HCT116 (cell line): ENCODE measurements around the gene OSBPL1A. TPM values are rescaled to one million over a fixed set of nuclear protein-coding genes. Genes with fewer than 3 reads are reported as not detected.

Experiments used
- ATAC-seq: fragments of 200-7000 bp; cut with Tn5 transposase; 2 replicates; pipeline ENCODE4 v1.9.1; 2020; ENCODE audit warnings: mild to moderate bottlenecking, moderate library complexity
- BruUV-seq: library from RNA; stranded (reverse); fragments of 400-500 nt; replicated peaks from 2 replicates; lab custom pipeline; 2021; lab: Mats Ljungman, UMichigan
- CTCF ChIA-PET: fragments of 300-600 bp; sonication (Branson Sonifier 250); formaldehyde crosslinking; loops from one replicate; lab custom pipeline; 2021; ENCODE audit warnings: antibody characterized with exemption; lab: Charles Lee
- POLR2A ChIA-PET: fragments of 300-600, 350-600 bp; sonication (Branson Sonifier 250); formaldehyde crosslinking; loops from one replicate; lab custom pipeline; 2021; ENCODE audit warnings: antibody characterized with exemption; lab: Charles Lee
- RAD21 ChIA-PET, 2 experiments: fragments of 300-600 bp; sonication (Branson Sonifier 250); formaldehyde crosslinking; loops; one replicate each; lab custom pipeline; 2023; ENCODE audit warnings: low total read pairs in 2 of 2; ENCODE audit not compliant: uncharacterized antibody in 2 of 2, unreplicated experiment in 2 of 2, low non-redundant PET in 1 of 2; lab: Charles Lee
- DNase-seq: peaks from one replicate; pipeline ENCODE4 v3.0.0-alpha.2; 2010; ENCODE audit warnings: low read depth, low spot score
- H2AFZ ChIP-seq: fragments of 200-600 bp; shearing (Covaris generic), sonication (generic); 2 replicates; pipeline ENCODE4 v1.6.1; 2017; ENCODE audit warnings: low read depth, mixed run types, mixed read lengths, antibody characterized with exemption, low read length; ENCODE audit not compliant: poor library complexity, severe bottlenecking
- H3K27ac ChIP-seq: 2 replicates; pipeline ENCODE4 v1.5.1; 2012; ENCODE audit warnings: low read depth, low read length
- H3K27me3 ChIP-seq: fragments of 200-600 bp; sonication (generic); 2 replicates; pipeline ENCODE4 v1.6.1; 2016; ENCODE audit warnings: mixed run types, low read length, mixed read lengths; ENCODE audit not compliant: insufficient read depth
- H3K36me3 ChIP-seq, 2 experiments: fragments of 200-500 bp in 1 of 2; fragments of 200-600 bp in 1 of 2; sonication (Bioruptor generic) in 1 of 2; sonication (generic) in 1 of 2; 2 replicates each; pipeline versions ENCODE4 v1.5.1 to v1.6.1; 2014 to 2016; ENCODE audit warnings: low read length in 2 of 2, inconsistent platforms in 1 of 2, mixed read lengths in 1 of 2, mixed run types in 1 of 2; ENCODE audit not compliant: insufficient read depth in 2 of 2, control insufficient read depth in 1 of 2
- H3K4me1 ChIP-seq, 2 experiments: fragments of 200-600 bp in 1 of 2; sonication (generic) in 1 of 2; 2 replicates each; pipeline versions ENCODE4 v1.5.1 to v1.6.1; 2012 to 2017; ENCODE audit warnings: low read length in 2 of 2, inconsistent platforms in 1 of 2, mild to moderate bottlenecking in 1 of 2, mixed read lengths in 1 of 2, mixed run types in 1 of 2, moderate library complexity in 1 of 2; ENCODE audit not compliant: insufficient read depth in 2 of 2, control insufficient read depth in 1 of 2
- H3K4me2 ChIP-seq: fragments of 200-600 bp; sonication (generic); 2 replicates; pipeline ENCODE4 v1.6.1; 2017; ENCODE audit warnings: mixed run types, low read length, mixed read lengths
- H3K4me3 ChIP-seq, 2 experiments: fragments of 200-600 bp in 1 of 2; sonication (generic) in 1 of 2; replicated peaks in 1 of 2; 2 replicates each; pipeline ENCODE4 v1.5.1; 2011 to 2016; ENCODE audit warnings: low read length in 2 of 2, control low read depth in 1 of 2, low read depth in 1 of 2, mild to moderate bottlenecking in 1 of 2, mixed read lengths in 1 of 2, mixed run types in 1 of 2
- H3K79me2 ChIP-seq: fragments of 200-600 bp; sonication (generic); 2 replicates; pipeline ENCODE4 v1.6.1; 2017; ENCODE audit warnings: mild to moderate bottlenecking, mixed run types, low read length, moderate library complexity, mixed read lengths; ENCODE audit not compliant: insufficient read depth
- H3K9ac ChIP-seq: fragments of 200-600 bp; sonication (generic); 2 replicates; pipeline ENCODE4 v1.6.1; 2016; ENCODE audit warnings: low read length, mixed read lengths
- H3K9me2 ChIP-seq: fragments of 200-600 bp; sonication (generic), shearing (Covaris generic); 2 replicates; pipeline ENCODE4 v1.6.1; 2017; ENCODE audit warnings: mixed run types, mild to moderate bottlenecking, moderate library complexity; ENCODE audit not compliant: insufficient read depth
- H3K9me3 ChIP-seq, 2 experiments: fragments of 200-500 bp in 1 of 2; fragments of 200-600 bp in 1 of 2; sonication (Bioruptor generic) in 1 of 2; sonication (generic) in 1 of 2; 2 replicates each; pipeline ENCODE4 v1.6.1; 2014 to 2017; ENCODE audit warnings: low read length in 2 of 2, mixed read lengths in 2 of 2, inconsistent platforms in 1 of 2, low read depth in 1 of 2, mild to moderate bottlenecking in 1 of 2, mixed run types in 1 of 2, moderate library complexity in 1 of 2; ENCODE audit not compliant: control insufficient read depth in 1 of 2, insufficient read depth in 1 of 2
- H4K20me1 ChIP-seq: fragments of 200-600 bp; sonication (generic), shearing (Covaris generic); 2 replicates; pipeline ENCODE4 v1.6.1; 2017; ENCODE audit warnings: mixed run types, mild to moderate bottlenecking, moderate library complexity; ENCODE audit not compliant: insufficient read depth
- POLR2A ChIP-seq: IDR thresholded peaks from 2 replicates; pipeline ENCODE4 v1.7.0; 2011; ENCODE audit warnings: borderline replicate concordance; ENCODE audit not compliant: insufficient read depth, insufficient read length; ENCODE audit errors: extremely low read depth
- SP1 ChIP-seq: IDR thresholded peaks from 2 replicates; pipeline ENCODE4 v1.6.1; 2012; ENCODE audit warnings: low read depth
- intact Hi-C: fragments of 100-400 bp; cut with micrococcal nuclease; formaldehyde crosslinking; loops from 2 replicates; pipeline ENCODE4 v1.10.0; 2022
- total RNA-seq: library from RNA; stranded (reverse); gene quantifications from one replicate; pipeline ENCODE4 v1.2.1, GENCODE V29; 2021; ENCODE audit not compliant: unreplicated experiment
- TF ChIP-seq, protein P1 (sequence below): IDR thresholded peaks from 2 replicates; pipeline ENCODE4 v1.6.1; 2012; ENCODE audit warnings: low read depth
- TF ChIP-seq, protein P2 (sequence below): IDR thresholded peaks from 2 replicates; pipeline ENCODE4 v1.6.1; 2012

OSBPL1A gene
- total RNA-seq, 1 experiment from 2014 or later, result 18.9 TPM

DNA sequence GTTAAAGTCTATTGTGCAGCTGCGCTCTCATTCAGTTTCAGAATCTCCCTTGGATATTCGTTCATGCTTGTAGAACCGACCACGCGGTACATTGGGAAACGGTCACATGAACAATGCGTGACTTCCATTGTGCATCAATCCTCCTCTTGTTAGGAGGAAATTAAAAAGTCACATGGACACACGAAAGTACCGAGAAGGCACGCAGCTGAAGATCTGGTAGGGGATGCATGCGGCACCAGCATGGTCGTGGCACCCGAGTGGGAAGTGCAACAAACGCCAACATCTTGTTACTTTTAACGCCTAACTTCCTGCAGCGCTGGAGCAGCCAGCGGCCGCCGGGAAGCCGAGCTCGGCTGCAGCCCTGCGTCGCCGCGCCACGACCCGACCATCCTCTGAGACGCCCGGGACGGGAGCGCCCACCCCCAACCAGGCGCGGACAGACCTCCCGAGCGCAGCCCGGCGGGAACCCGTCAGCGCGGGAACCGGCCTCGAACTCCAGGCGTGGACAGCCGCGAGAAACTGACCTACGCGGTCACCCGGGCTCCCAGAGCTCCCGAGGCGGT, 412 bp downstream of the OSBPL1A start:
- RAD21 ChIA-PET, result interaction anchor here in 1 of 2 experiments (1.2 to 1.3 kb wide), 2 partner anchors 92 to 221 kb away, joined by 5 read pairs; no protein-coding TSS in a partner anchor
- peaks cover 26% of the 10 kb centered on the region for H3K79me2 ChIP-seq
- no peak overlapping the region for H2AFZ ChIP-seq
- H3K9me3 ChIP-seq, result no peaks in the 10 kb centered on the region
- peak; percentile 43 for ATAC-seq
- TF ChIP-seq, protein P1, sequence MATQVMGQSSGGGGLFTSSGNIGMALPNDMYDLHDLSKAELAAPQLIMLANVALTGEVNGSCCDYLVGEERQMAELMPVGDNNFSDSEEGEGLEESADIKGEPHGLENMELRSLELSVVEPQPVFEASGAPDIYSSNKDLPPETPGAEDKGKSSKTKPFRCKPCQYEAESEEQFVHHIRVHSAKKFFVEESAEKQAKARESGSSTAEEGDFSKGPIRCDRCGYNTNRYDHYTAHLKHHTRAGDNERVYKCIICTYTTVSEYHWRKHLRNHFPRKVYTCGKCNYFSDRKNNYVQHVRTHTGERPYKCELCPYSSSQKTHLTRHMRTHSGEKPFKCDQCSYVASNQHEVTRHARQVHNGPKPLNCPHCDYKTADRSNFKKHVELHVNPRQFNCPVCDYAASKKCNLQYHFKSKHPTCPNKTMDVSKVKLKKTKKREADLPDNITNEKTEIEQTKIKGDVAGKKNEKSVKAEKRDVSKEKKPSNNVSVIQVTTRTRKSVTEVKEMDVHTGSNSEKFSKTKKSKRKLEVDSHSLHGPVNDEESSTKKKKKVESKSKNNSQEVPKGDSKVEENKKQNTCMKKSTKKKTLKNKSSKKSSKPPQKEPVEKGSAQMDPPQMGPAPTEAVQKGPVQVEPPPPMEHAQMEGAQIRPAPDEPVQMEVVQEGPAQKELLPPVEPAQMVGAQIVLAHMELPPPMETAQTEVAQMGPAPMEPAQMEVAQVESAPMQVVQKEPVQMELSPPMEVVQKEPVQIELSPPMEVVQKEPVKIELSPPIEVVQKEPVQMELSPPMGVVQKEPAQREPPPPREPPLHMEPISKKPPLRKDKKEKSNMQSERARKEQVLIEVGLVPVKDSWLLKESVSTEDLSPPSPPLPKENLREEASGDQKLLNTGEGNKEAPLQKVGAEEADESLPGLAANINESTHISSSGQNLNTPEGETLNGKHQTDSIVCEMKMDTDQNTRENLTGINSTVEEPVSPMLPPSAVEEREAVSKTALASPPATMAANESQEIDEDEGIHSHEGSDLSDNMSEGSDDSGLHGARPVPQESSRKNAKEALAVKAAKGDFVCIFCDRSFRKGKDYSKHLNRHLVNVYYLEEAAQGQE, result no peak
- TF ChIP-seq SP1 (0 out of 2 replicates have a peak, but pooled peaks have one; percentile 34), POLR2A (no peak)
- TF ChIP-seq, protein P2, sequence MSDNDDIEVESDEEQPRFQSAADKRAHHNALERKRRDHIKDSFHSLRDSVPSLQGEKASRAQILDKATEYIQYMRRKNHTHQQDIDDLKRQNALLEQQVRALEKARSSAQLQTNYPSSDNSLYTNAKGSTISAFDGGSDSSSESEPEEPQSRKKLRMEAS, result peak; percentile 85
- TF ChIP-seq, all 23 proteins: peak for 2
- no peaks in the 10 kb centered on the region for H3K9me2 ChIP-seq
- peaks cover 47 to 59% of the 10 kb centered on the region in 2 experiments for H3K4me1 ChIP-seq
- POLR2A ChIA-PET, result interaction anchor here (1.2 to 1.4 kb wide), 2 partner anchors 12 to 32 kb away, joined by 3 to 4 read pairs; no protein-coding TSS in a partner anchor
- H3K4me2 ChIP-seq, result peak overlapping the region; percentile 88
- intact Hi-C loops, result no loop called here
- CTCF ChIA-PET, result interaction anchor here (0.9 to 1.6 kb wide), 5 partner anchors 31 to 220 kb away, joined by 3 to 6 read pairs (median 4); no protein-coding TSS in a partner anchor
- H3K27me3 ChIP-seq, result no peaks in the 10 kb centered on the region
- peak overlapping the region; percentile 81 for H3K27ac ChIP-seq
- no peaks in the 10 kb centered on the region for H4K20me1 ChIP-seq
- peak overlapping the region; percentile 73 for H3K9ac ChIP-seq
- H3K36me3 ChIP-seq, result no peaks in the 10 kb centered on the region
- BruUV-seq, result no TSS peak
- peak; percentile 45 for DNase-seq
- peak overlapping the region; percentile 53 to 66 for H3K4me3 ChIP-seq
